ENCODE data around the gene ZNF805.
"Not testable (repeated sequence)": the region's sequence is repeated elsewhere in the genome, so short reads cannot be mapped to it uniquely, and the experiment has no call there.

ZNF805 gene

GRCh38 chr19:57269515-57270250 is 29.3 kb downstream of the ZNF805 start:
- peak; percentile 47 for DNase-seq (ENCODE audit: low read depth)

GRCh38 chr19:57271280-57271679 is 30.8 kb downstream of the ZNF805 start:
- no peak for DNase-seq (ENCODE audit: low read depth)

GRCh38 chr19:57273014-57273413 is 32.6 kb downstream of the ZNF805 start:
- no peak for DNase-seq (ENCODE audit: low read depth)

- no peak for DNase-seq (ENCODE audit: low read depth)
Observed at GRCh38 chr19:57276430-57276829, 36.0 kb downstream of the ZNF805 start.

- DNase-seq (ENCODE audit: low read depth), result not testable (repeated sequence)
Observed at GRCh38 chr19:57278481-57278880, 38.0 kb downstream of the ZNF805 start.

- peak; percentile 95 for DNase-seq (ENCODE audit: low read depth)
Observed at GRCh38 chr19:57279418-57280164, 39.2 kb downstream of the ZNF805 start.

GRCh38 chr19:57280165-57280961 is 39.9 kb downstream of the ZNF805 start, which contains the start of gene ZNF460:
TSS of gene ZNF460 (plus strand) at chr19:57280485. CDS start at chr19:57280807, 322 bp downstream.
- peak; percentile 96 for DNase-seq (ENCODE audit: low read depth)

GRCh38 chr19:57280962-57281400 is 40.5 kb downstream of the ZNF805 start:
- no peak for DNase-seq (ENCODE audit: low read depth)

GRCh38 chr19:57282011-57282643 is 41.7 kb downstream of the ZNF805 start:
- DNase-seq (ENCODE audit: low read depth), result no peak

GRCh38 chr19:57288373-57288772 is 47.9 kb downstream of the ZNF805 start:
- DNase-seq (ENCODE audit: low read depth), result no peak

- DNase-seq (ENCODE audit: low read depth), result no peak
Observed at GRCh38 chr19:57290970-57291369, 50.5 kb downstream of the ZNF805 start.

GRCh38 chr19:57292547-57292946 is 52.1 kb downstream of the ZNF805 start:
- no peak for DNase-seq (ENCODE audit: low read depth)

- DNase-seq (ENCODE audit: low read depth), result no peak
Observed at GRCh38 chr19:57293719-57294118, 53.3 kb downstream of the ZNF805 start.

- DNase-seq (ENCODE audit: low read depth), result peak; percentile 95
Observed at GRCh38 chr19:57302020-57302465, 61.6 kb downstream of the ZNF805 start.

GRCh38 chr19:57302727-57303401 is 62.4 kb downstream of the ZNF805 start:
- no peak for DNase-seq (ENCODE audit: low read depth)
